ENCODE data around the gene SMG6.

DNA sequence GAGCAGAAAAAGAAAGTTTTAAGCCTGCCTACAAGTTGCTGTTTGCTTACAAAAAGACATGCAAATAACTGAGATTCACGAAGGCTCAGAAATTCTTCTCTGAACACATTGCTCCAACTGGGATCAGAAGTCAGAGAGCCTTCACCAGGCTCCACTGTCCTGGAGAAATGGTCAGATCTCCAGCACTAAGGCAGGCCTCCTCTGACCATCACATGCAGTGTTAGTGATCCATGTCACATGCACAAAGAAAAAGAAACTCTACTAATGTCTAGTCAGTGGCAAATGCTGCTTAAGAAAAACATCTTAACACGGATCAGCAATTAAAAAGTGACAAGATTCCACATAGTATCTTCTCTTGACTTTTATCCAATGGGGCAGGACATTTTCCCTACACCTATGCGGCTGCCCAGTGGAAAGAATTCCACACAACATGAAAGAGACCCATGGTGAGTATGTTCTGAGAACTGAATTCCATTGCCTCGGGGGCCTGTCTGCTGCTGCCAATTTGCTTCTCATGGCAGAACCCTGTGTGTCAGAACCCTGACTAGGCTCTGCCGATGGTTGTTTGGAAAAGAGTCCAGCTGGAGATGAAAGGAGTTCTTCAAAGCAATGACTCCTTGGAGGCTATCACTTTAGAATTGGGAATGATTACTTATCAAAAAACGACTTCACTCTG is 152.1 kb downstream of the SMG6 start:
- TF ChIP-seq POLR2A (IDR thresholded peaks at IDR 0.05) (no peak), EP300 (IDR thresholded peaks at IDR 0.05) (no peak), CTCF (IDR thresholded peaks at IDR 0.05) (no peak)
